T-helper 9 cell (primary cell): ENCODE results near the gene COA5.
"Not testable (repeated sequence)": the region's sequence is repeated elsewhere in the genome, so short reads cannot be mapped to it uniquely, and the experiment has no call there.

Experiments
- DNase-seq: peaks from one replicate; pipeline ENCODE4 v3.0.0-alpha.2; 2020

The COA5 gene

DNA sequence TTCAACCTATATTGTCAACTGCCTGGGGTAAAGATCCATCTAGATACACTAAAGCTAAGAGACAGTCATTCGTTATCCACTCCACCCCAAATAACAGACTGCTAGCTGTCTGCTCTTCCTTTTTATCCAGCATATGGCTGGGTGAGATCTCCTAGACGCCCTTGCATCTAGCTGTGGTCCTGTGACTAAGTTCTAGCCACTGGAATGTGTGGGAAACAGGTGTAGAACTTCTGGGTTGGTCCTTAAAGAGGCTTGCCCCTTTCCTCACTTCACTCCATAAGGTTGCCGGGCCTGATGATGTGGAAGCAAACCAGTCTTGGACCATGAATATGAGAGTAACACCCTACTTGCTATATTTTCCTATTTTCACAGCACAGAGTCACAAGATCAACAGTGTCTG, 3.2 kb downstream of the COA5 start:
- DNase-seq = no peak

DNA sequence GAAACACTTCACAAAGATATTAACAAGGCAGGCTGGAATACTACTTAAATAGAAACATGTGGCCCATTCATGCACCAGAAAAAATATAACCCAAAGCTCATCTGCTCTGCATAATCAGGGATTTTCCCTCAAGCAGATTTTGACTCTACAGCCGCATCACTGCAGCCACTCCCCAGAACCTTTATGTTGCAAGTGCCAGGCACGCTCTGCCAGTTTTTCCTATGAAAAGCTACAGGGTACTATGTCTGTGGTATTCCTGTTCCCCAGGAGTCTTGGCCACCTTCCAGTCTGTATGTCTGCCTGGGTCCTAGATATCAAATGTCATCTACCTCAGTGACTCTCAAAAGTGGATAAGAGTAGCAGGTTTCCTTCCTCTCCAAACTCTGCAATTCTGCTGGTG, 3.8 kb downstream of the COA5 start:
- DNase-seq = no peak

DNA sequence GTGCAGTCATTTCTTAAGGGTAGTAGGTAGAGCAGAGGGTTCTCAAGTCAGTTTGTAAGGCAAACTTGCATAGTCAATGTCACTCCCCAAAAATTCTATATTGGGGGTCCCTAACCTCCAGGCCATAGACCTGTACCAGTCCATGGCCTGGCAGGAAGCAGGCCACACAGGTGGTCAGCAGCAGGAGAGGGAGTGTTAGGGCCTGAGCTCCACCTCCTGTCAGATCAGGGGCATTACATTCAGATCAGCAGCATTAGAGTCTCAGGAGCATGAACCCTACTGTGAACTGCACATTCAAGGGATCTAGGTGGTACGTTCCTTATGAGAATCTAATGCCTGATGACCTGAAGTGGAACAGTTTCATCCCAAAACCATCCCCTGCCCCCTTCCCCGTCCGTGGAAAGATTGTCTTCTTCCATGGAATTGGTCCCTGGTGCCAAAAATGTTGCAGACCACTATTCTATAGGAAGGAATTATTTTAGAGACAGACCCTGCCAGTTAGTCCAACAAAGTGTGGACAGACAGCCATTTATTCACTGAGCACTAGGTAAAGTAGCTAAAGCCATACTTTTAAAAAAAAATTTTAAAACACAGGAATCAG, 6.7 kb downstream of the COA5 start:
- DNase-seq = no peak

DNA sequence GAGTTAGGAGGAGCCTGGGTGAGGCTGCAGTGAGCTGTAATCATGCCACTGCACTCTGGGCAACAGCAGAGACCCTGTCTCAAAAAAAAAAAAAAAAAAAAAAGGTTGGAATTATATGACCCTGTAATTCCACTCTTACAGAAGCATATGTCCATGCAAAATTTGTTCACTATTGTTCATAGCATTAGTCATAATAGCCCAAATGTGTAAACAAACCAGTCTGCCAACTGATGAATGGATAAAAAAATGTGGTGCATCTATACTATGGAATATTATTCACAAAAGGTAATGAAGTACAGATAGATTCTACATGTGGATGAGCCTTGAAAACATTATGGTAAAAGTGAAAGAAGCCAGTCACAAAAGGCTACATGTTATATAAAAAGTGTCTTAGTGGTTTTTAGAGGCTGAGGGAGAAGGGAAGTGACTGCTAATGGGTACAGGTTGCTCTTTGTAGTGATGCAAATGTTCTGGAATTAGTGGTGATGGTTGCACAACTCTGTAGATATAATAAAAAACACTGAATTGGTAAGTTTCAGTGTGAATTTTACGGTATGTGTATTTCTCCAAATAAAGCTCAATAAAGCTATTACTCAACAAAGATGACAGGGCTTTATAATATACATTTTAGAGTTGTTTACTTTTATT, 9.4 kb downstream of the COA5 start:
- DNase-seq = no peak

DNA sequence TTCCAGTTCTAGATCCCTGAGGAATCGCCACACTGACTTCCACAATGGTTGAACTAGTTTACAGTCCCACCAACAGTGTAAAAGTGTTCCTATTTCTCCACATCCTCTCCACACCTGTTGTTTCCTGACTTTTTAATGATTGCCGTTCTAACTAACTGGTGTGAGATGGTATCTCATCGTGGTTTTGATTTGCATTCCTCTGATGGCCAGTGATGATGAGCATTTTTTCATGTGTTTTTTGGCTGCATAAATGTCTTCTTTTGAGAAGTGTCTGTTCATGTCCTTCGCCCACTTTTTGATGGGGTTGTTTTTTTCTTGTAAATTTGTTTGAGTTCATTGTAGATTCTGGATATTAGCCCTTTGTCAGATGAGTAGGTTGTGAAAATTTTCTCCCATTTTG, 13.6 kb downstream of the COA5 start:
- DNase-seq = not testable (repeated sequence)

DNA sequence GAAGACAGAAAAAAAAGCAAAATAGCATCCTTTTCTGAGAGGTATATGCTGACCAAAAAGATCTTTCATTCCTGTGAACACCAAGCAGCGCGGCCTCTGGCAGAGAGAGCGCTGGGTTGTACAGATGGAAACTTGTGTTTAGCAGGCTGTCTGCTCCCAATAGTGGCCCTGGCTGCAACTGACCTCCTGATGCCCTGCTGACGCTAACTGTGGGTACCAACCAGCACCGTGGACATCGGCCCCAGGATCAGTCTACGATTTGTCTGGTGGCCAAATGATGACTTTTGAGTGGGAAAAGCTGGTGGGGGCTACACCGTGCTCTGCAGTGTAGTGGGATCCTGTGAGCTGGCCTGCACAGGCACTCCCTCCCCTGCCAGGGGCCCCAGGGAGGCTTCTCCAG, 15.7 kb downstream of the COA5 start:
- no peak for DNase-seq

DNA sequence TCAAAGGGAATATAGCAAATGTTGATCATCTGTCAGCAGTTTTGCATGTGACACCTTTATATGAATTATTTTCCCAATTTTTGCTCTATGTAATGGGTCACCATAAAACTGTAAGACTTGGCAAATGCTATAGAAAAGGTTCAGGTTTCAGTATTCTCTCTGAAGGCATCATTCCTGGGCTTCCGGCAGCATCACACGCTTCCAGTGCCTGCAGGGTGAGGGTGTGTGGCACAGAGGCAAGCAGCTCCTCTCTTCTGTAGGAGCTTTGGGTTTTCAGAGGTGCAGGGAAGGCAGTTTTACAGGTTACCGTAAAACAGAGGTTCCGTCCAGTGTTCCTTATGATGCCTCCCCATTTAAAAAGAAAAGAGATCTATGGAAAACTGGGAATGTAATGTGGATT, 18.8 kb downstream of the COA5 start:
- DNase-seq = no peak

DNA sequence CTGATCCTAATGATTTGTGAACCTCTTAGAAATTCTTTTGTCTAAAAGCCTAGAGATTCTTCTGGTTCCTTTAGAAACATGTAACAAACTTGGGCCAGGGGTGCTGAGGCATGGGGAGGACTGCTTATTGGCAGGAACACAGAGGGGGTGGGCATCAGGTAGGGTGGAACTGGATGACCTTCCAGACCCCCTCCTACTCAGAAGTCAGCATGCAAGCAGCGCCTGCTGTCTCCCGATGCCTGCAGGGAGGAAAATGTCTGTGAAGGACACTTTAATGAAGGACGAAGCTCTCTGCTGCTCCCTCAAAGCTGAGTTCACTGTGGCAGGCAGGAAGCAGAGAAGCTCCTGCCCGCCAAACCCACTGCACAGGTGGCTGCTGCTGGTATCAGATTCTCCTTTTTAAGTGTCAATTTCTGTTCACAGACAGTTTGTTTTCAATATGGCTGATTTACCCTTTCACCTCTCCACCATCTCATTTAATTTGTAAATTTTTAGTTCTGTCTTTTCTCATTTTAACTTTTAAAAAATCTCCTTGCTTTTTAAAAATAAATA, 19.4 kb downstream of the COA5 start:
- DNase-seq = no peak

DNA sequence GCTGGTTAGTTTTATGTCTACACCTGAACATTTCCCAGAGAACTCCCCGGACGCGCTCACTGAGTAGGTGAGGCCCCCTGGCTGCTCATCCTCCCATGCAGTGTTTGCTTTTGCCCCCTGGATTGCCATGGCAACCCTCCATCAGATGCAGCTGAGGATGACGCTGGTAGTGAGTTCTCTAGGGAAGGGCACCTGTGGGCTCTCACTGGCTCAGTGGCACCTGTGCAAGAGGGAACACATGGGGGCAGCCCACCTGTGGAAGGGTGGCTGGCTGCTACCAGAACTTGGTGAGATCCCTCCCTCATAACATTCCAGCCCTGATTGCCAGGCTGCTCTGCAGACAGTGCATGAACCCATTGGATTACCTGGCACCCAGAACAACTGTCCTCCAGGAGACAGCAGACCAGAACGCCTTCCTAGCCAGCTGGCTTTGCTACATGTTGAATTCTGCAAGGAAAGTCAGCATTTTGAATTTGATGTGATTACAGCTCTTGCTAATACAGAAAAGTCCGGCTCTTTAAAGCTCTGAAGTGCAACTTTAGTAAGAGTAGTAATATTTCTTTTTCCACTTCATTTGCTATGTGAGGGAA, 21.7 kb downstream of the COA5 start:
- no peak for DNase-seq

DNA sequence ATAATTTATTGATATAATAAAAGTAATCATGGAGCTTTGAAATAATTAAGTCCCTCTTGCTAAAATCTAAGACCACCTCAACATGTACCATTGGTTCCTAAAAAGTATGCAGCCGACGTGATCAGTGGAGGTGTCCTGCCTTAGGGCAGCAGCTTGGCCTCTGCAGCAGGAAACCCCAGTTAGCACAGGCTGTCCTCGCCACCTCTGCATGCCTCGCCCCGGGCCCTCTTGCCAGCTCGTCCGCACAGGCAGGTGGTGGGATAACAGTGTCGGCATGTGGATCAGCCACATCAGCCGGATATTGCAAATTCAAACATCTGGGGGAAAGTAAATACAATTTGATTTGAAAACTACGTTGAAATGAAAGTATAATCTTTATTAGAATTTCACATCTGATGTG, 22.9 kb downstream of the COA5 start:
- DNase-seq = no peak

DNA sequence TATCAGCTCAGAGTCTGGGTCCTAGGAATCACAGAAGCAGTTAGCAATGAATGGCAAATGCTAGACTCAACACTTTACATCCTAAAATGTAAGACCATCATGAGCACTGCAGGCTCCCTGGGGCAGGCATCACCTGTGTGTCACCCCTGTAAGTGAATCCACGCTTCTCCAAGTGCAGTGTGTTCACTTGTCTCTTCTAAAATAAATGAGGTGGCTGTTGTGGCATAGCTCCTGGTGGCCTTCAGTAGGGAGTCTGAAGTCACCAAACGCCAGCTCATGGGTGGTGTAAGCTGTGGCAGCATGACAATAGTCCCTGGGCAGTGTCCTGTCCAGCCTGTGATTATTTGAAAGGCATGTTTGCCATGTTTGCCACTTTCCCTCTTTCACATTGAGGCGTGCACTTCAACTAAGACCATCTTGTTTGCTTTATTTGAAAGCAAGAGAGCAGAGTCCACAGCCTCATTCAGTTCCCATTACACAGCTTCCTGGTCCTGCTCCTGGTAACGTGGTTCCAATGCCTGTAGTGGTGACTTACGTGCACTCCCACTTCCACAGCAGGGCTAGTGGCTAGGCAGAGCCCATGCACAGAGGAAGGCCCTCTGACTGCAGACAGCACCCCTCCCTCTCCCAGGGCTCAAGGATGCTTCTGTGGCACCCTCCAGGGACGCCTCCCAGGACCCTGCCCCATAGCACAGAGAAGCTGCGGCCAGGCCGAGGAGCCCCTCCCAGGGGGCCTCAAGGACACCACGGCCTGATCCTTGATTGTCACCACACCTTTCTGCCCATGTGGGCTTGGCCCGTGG, 24.3 kb downstream of the COA5 start:
- DNase-seq = no peak

DNA sequence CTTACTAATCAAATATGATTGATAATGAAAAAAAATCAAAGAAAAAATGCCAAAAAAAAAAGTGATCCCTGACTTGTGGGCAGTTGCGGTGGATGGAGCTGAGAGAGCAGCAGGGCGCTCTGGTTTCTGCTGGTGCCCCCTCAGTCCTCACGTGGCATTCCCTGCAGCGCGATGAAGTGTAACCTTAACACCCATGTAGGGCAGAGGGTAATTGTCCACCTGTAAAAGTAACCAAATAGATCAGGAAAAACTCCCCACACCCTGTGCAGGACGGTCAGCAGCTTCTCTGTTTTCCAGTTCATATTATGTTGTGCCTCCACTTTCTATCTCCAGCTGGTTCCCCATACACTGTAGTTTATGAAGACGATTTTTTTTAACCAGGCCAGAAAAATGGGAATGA, 25.0 kb downstream of the COA5 start:
- DNase-seq = no peak

DNA sequence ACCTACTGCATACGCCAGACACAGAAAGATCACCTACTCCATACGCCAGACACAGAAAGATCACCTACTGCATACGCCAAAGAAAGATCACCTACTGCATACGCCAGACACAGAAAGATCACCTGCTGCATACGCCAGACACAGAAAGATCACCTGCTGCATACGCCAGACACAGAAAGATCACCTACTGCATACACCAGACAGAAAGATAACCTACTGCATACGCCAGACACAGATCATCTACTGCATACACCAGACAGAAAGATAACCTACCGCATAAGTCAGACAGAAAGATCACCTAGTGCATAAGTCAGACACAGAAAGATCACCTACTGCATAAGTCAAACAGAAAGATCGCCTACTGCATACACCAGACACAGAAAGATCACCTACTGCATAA, 25.8 kb downstream of the COA5 start:
- no peak for DNase-seq

DNA sequence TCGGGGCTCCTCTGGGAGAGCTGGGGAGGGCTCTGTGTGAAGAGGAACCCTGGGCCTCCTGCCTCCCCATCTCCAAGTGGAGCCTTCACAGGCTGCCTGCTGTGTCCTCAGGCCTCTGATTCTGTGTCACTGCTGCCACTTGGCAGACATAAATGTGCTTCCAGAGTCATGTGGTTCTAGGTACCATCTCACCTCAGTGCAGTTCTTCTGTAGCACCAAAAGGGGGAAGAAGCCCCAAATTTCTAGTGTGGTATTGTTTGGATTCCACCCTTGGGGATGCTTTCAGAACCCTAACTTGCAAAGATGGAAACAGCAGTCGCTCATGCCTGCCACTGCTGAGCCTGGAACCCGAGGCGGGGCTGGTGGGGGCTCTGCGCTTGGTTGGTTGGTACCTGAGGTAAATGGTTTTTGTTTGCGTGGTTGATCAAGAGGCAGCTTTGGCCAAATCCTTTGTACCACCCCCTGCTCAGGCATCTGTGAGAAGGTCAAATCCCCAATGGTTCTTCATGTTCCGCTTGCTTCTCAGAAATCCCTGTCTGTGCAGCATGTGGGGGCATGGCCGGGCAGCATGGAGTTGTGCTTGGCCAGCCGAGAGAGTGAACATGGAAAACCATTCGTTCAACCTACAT, 27.5 kb downstream of the COA5 start:
- no peak for DNase-seq

DNA sequence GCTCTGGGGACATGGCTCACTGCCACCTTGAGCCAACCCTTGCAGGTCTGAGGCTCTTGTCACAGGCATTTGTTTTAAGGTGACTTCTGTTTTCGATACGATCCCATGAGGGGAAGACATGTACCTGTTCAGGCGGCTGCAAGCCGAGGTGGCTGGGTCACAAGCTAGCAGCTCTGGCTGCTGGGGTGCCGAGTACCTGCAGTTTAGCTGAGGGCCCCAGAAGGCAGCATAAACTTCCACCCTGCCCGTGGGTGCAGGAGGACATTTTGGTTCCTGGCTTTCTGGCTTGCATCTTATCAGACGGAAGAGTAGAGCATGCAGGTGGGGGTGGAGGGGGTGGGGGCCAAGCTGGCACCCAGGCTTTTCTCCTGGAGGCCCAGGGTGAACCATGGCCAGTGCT, 28.4 kb downstream of the COA5 start:
- DNase-seq = no peak

DNA sequence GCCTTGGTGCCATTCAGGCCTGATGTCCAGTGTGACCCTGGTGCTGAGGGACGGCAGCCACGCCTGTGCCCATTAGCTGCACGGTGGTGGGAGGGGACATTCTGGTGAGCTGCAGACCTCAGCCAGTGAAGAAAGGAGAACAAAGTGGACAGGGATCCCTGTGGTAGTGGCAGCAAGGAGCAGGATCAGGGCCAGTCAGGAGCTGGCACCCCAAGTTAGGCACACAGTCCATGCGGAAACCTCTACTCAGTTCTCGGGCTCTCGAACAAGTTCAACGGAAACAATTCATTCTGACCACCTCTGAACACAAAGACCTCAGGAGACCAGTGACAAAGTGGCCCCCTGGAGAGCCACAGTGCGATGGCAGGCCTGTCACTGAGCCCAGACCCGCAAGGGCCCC, 30.1 kb downstream of the COA5 start:
- DNase-seq = no peak

DNA sequence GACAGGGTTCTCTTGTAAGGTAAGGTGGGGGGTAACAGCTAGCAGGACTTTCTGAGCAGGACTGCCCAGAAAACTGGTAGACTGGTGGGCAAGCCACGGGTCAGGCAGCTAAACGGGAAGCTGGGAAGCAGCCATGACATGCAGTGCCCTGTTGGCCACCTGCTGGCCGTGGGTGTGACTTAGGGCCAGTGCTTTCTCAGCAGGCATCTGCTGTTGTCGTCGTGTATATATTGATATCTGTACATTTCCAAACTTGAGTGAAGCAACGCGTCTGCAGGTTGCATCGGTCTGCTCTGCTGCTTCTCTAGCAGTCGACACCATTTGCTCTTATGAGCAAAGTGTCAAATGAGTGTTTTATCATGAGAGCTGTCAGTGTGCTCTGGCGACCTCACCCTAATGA, 31.0 kb downstream of the COA5 start:
- no peak for DNase-seq

DNA sequence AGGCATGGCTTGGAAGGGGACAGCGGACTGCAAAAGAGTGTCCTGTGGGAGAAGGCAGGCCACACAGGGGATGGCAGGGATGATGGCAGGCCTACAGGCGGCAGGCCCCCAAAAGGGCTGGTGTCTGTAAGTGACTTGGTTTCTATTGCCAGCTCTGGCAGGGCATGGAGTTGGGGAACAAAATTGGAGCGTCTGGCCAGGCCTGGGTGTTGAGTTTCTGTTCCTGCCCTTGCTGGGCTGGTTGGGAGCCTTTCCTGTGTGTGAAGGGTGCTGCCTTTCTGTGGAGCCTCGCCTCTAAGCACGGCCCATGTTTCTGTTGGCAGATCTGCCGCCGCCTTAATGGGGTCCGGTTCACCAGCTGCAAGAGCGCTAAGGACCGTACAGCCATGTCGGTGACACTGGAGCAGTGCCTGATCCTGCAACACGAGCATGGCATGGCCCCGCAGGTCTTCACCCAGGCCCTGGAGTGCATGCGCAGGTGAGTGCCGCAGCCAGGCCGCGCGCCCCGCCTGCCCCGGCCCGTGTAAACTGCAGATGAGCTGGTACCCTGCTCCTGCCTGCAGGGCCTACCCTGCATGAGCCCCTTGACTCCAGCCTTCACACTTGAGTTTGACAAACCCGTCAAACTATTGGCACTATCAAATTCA, 31.5 kb downstream of the COA5 start:
- DNase-seq = no peak

DNA sequence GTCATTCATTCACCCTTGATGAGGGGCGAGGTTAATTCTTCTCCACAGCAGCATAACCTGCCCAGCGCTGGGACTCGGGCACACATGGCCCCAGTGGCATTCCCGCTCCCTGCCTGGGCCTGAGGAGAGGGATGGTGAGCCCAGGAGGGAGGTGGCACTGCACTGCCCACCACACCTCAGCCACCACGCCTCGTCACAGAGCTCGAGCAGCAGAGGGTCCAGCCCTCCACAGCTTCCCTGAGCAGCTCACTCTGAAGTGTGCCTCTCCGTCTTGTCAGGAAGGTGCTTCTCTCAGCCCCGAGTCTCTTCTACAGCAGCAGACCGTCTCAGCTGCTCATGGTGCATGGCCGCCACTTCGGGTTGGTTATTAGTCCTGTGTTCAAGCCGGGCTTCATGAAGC, 34.9 kb downstream of the COA5 start:
- DNase-seq = no peak

DNA sequence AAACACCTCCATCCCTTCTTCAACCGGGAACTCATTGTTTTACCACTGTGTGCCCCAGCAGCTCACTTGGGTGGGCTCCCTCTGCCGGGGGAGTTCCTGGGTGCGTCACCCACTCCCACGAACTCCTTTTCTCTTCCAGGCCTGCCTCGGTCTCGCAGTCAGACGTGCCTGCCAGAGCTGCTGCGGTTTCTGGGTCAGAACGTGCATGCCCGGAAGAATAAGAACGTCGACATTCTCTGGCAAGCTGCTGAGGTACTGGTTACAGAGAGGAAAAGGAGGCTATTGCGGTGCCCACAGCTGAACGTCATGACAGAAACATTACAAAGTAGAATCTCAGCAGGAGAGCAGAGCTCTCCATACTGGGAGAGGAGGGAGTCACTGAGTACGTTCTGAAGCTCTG, 35.6 kb downstream of the COA5 start:
- DNase-seq = no peak

DNA sequence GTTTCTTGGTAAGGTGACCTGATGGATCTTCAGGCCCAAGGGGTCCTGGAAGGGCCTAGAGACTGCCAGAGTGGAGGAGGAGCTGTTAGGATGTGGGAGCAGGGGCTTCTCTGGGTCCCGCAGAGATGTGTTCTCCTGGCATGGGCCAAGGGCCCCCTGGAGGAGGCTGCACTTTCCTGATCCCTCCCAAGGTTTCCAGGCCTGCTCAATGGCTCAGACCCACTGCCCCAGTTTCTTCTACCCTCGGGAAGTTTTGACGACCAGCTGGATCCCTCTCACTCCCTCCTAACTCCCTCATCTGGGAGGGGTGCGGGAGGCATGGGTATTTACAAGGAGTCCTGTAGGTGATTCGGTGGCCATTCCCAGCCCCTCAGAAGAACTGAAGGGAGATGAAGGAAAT, 36.1 kb downstream of the COA5 start:
- DNase-seq = no peak

DNA sequence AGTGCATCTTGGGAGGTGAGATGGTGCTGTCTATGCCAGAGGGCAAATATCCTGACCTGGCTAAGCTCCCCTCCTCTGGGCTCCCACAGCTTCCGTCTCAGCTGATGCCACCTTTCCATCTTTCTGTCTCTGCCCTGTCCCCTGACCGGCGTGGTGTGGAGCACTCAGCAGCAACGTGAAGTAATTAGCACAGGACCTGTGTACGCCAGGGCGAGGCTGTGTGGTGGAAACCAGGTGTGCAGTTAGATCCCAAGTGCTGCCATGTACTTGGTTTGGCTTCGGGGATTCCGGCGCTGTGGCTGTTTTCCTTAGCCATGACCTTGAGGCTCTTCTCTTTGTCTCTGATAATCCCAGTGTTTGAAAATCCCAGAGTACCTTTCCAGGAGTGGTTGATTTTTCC, 36.5 kb downstream of the COA5 start:
- no peak for DNase-seq
